KMS-11 (cell line): Measurements from ENCODE around the gene DPY19L3.

Experiments
- H2AFZ ChIP-seq: fragments of 200-600 bp; sonication (generic); 2 replicates; pipeline ENCODE4 v1.6.1; 2016; ENCODE audit warnings: antibody characterized with exemption, mixed run types, low read depth
- H3K27ac ChIP-seq: fragments of 200-600 bp; sonication (generic); 2 replicates; pipeline ENCODE4 v1.6.1; 2016; ENCODE audit warnings: mild to moderate bottlenecking, mixed run types
- H3K27me3 ChIP-seq: fragments of 200-600 bp; sonication (generic); 2 replicates; pipeline ENCODE4 v1.6.1; 2017; ENCODE audit warnings: mild to moderate bottlenecking, low read depth, mixed run types, moderate library complexity; ENCODE audit not compliant: insufficient read depth
- H3K36me3 ChIP-seq: fragments of 200-600 bp; sonication (generic); 2 replicates; pipeline ENCODE4 v1.6.1; 2017; ENCODE audit warnings: mild to moderate bottlenecking, mixed run types; ENCODE audit not compliant: insufficient read depth
- H3K4me1 ChIP-seq: fragments of 200-600 bp; sonication (generic); 2 replicates; pipeline ENCODE4 v1.6.1; 2016; ENCODE audit warnings: mild to moderate bottlenecking, low read depth, mixed run types; ENCODE audit not compliant: poor library complexity, severe bottlenecking
- H3K4me2 ChIP-seq: fragments of 200-600 bp; sonication (generic); 2 replicates; pipeline ENCODE4 v1.7.0; 2016; ENCODE audit warnings: mild to moderate bottlenecking, mixed run types
- H3K4me3 ChIP-seq: fragments of 200-600 bp; sonication (generic); IDR thresholded peaks from 2 replicates; pipeline ENCODE4 v1.6.1; 2017; ENCODE audit warnings: low read depth, low read length, mixed read lengths; ENCODE audit not compliant: insufficient read depth
- H3K79me2 ChIP-seq: fragments of 200-600 bp; sonication (generic); 2 replicates; pipeline ENCODE4 v1.6.1; 2016; ENCODE audit warnings: low read depth, mixed run types; ENCODE audit not compliant: insufficient read depth
- H3K9ac ChIP-seq: fragments of 200-600 bp; sonication (generic); 2 replicates; pipeline ENCODE4 v1.6.1; 2016; ENCODE audit warnings: mild to moderate bottlenecking, mixed run types
- H4K20me1 ChIP-seq: fragments of 200-600 bp; sonication (generic); 2 replicates; pipeline ENCODE4 v1.6.1; 2016; ENCODE audit warnings: mild to moderate bottlenecking, mixed run types; ENCODE audit not compliant: insufficient read depth
- TF ChIP-seq, protein P1 (sequence below): fragments of 200-600 bp; sonication (generic); conservative IDR thresholded peaks from 2 replicates; pipeline ENCODE4 v1.6.1; 2017; ENCODE audit warnings: low read depth, mild to moderate bottlenecking, antibody characterized with exemption, low read length, moderate library complexity, mixed read lengths

The DPY19L3 gene

DNA sequence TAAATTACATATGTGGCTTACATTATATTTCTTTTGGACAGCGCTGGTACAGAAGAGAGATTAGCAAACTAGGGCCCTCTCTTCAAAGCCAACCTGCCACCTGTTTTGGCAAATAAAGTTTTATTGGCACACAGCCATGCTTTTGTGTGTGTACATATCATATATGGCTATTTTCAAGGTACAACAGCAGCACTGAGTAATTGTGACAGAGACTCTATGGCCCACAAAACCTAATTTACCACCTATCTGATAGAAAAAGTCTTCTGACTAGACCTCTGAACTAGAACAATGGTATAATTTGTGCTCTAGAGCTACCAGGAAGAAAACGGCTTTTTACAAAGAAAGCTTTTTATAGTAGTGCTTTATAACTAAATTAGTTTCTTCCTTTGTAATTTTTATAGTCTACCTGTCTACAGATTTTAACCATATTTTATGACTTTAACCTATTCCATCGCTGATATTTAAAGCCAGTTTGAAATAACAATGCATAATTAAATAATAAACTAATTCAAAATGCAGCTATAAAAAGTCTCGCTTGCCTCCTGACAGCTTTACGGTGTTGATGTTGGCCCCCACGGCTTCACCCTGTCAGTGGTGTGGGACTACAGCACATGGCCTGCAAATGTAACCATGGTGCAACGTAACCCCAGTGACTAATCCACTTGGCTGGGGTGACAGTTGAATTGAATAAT, 17.7 kb upstream of the DPY19L3 start:
- Histone ChIP-seq H3K36me3 (peaks cover 5% of the 10 kb centered on the region; the same call in 1 of the 2 replicates), H3K4me3 (no peak overlapping the region), H3K4me2 (no peak overlapping the region), H3K27ac (no peak overlapping the region), H3K4me1 (no peaks in the 10 kb centered on the region), H3K27me3 (no peaks in the 10 kb centered on the region), H2AFZ (no peak overlapping the region), H4K20me1 (no peaks in the 10 kb centered on the region), H3K9ac (no peak overlapping the region), H3K79me2 (no peaks in the 10 kb centered on the region)
- TF ChIP-seq, protein P1, sequence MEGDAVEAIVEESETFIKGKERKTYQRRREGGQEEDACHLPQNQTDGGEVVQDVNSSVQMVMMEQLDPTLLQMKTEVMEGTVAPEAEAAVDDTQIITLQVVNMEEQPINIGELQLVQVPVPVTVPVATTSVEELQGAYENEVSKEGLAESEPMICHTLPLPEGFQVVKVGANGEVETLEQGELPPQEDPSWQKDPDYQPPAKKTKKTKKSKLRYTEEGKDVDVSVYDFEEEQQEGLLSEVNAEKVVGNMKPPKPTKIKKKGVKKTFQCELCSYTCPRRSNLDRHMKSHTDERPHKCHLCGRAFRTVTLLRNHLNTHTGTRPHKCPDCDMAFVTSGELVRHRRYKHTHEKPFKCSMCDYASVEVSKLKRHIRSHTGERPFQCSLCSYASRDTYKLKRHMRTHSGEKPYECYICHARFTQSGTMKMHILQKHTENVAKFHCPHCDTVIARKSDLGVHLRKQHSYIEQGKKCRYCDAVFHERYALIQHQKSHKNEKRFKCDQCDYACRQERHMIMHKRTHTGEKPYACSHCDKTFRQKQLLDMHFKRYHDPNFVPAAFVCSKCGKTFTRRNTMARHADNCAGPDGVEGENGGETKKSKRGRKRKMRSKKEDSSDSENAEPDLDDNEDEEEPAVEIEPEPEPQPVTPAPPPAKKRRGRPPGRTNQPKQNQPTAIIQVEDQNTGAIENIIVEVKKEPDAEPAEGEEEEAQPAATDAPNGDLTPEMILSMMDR, result no peak

DNA sequence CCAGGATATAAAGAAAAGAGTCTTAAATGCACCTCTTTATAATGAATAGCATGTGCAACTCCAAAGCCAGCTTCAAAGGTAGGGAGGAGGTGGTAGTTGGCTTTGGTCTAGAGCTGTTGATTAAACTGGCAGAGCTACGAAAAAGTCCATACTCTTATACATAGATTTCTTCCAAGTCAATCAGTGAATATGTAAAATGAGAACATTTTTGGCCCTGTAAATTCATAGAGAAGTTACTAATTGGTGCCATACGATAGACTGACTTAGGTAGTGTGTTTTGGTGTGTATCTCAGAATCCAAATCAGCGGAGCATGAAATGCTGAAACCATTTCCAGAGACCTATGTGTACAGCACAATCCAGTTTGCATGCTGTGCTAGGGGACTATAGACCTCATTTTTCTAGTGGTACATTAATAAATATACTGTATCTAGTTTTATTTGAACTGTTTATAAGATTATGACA, 17.1 kb upstream of the DPY19L3 start:
- H3K36me3 ChIP-seq, result no peaks in the 10 kb centered on the region
- H3K27me3 ChIP-seq, result no peaks in the 10 kb centered on the region
- H3K9ac ChIP-seq, result no peak overlapping the region
- no peak overlapping the region for H3K4me2 ChIP-seq
- no peak overlapping the region for H2AFZ ChIP-seq
- no peak overlapping the region for H3K4me3 ChIP-seq
- H3K4me1 ChIP-seq, result no peaks in the 10 kb centered on the region
- no peaks in the 10 kb centered on the region for H4K20me1 ChIP-seq
- TF ChIP-seq, protein P1, result no peak
- H3K79me2 ChIP-seq, result no peaks in the 10 kb centered on the region
- no peak overlapping the region for H3K27ac ChIP-seq

DNA sequence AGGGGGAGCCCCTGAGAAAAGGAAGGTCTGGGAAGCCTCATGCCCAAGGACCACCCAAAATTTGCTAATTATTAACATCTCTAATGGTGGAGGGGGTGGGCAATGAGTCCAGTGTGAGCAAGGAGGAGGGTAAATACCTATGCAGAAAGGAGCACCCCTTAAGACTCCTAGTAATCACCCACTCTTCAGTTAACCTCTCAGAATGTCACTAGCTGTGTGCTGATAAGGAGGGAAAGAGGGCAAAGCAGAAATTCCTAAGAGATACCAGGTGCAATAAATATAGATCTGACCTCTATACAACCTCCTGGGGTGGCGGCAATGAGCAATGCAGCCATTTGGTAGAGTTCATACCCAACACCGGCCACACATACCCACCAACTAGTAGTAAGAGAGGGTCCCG, 12.7 kb upstream of the DPY19L3 start:
- no peak overlapping the region for H3K4me3 ChIP-seq
- no peaks in the 10 kb centered on the region for H3K79me2 ChIP-seq
- H3K4me1 ChIP-seq, result no peaks in the 10 kb centered on the region
- no peak overlapping the region for H3K4me2 ChIP-seq
- H3K27ac ChIP-seq, result no peak overlapping the region
- TF ChIP-seq, protein P1, result no peak
- H2AFZ ChIP-seq, result no peak overlapping the region
- no peaks in the 10 kb centered on the region for H4K20me1 ChIP-seq
- no peaks in the 10 kb centered on the region for H3K27me3 ChIP-seq
- no peaks in the 10 kb centered on the region for H3K36me3 ChIP-seq
- H3K9ac ChIP-seq, result no peak overlapping the region

DNA sequence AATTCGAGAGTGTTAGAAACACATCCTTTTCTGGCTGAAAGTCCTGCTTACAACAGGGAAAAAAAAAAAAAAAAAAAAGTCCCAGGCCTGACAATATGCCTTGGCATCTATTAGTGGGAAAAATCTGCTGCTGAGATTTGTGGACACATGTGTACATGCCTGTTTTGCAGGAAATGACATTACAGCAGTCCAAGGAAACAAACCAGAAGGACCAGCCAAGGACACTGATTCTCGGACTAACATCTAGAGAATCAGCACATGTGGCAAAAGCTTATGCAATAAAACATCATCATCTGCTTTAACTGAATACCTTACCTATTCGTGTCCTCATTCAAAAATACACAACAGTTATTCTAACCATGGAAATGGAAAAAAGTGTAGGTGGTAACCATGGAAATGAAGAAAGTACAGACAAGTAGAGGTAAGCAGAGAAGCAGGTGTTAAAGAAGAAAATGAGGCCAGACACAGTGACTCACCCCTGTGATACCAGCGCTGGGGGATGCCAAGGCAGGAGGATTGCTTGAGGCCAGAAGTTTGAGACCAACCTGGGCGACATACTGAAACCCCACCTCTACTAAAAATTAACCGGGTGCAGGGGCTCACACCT, 9.4 kb upstream of the DPY19L3 start:
- Histone ChIP-seq H3K36me3 (no peaks in the 10 kb centered on the region), H3K9ac (no peak overlapping the region), H3K27ac (no peak overlapping the region), H3K4me1 (no peaks in the 10 kb centered on the region), H3K27me3 (no peaks in the 10 kb centered on the region), H2AFZ (no peak overlapping the region), H3K4me3 (no peak overlapping the region), H3K4me2 (no peak overlapping the region), H4K20me1 (no peaks in the 10 kb centered on the region), H3K79me2 (no peaks in the 10 kb centered on the region)
- TF ChIP-seq, protein P1, result no peak
